Effector CD4-positive, alpha-beta T cell (primary cell): ENCODE measurements around the gene KLHL29.

Experiments used
- DNase-seq: peaks from one replicate; pipeline ENCODE4 v3.0.0-alpha.2; 2020

KLHL29 gene

GRCh38 chr2:23559561-23560239 lies 174.7 kb downstream of the KLHL29 start:
- DNase-seq = no peak

DNA sequence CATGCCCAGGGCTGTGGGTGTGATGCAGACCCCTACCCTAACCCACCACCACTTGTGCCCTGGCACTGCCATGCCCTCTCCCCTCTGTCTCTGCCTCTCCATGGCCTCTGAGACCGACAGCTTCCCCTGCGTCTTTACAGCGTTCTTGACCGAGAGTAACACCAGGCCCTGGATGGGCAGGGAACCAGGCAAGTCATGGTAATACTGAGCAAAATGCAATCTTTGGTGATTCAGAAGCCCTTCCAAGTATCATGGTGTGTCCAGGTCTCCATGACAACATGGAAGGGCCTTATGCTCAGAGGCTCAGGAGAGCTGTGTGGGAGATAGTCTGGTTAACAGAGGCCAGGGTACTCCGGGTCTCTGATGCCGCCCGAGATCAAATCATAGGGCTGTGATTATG lies 176.1 kb downstream of the KLHL29 start:
- DNase-seq = no peak

DNA sequence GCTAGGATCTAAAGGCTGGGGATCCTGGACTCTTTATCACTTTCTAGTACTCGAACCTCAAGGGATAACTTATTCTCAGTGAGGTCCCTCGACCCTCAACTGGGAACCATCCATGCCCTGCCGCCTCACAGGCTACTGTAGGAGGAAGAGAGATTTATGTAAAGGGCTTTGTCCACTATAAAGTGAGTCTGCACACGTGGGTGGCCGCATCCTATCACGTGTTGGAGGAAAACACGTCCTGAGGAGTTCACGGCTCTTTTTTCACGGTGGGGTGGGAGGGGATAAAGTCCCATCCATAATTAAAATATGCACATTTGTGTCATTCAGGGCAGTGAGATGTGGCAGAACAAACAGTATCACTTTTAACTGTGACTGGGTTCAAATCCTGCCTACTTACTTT lies 176.6 kb downstream of the KLHL29 start:
- no peak for DNase-seq

DNA sequence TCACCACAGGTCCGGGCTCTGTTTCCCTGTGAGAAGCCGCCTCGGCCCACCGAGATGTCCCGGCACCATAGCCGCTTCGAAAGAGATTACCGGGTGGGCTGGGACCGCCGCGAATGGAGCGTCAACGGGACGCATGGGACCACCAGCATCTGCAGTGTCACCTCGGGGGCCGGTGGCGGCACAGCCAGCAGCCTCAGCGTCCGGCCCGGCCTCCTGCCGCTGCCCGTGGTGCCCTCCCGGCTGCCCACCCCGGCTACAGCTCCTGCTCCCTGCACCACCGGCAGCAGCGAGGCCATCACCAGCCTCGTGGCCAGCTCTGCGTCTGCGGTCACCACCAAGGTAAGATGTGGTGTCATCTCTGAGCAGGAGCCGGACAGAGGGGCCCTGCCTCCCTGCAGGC lies 177.2 kb downstream of the KLHL29 start:
- DNase-seq = no peak

- no peak for DNase-seq
Measured at GRCh38 chr2:23563151-23563550, 178.2 kb downstream of the KLHL29 start.

GRCh38 chr2:23563673-23564614 lies 179.0 kb downstream of the KLHL29 start:
- DNase-seq = no peak

GRCh38 chr2:23564615-23564960 lies 179.6 kb downstream of the KLHL29 start:
- DNase-seq = no peak

DNA sequence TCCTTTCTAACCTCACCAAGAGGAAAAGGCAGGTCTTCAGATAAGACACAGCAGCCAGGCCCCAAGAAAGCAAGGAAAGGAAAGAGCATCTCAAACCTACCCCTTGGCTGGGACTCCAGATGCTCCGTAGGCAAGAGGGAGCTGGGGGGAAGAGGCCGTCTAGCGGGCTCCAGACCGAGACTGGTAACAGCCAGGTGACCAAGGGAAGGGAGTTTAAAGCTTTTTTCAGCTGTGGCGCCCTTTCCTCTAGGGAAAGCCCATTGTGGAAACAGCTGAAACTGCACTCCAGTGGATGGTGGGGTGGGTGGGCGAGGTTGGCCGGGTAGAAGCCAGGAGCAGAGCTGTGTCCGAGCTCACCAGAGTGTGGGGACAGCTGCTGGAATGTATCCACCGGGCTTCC lies 180.4 kb downstream of the KLHL29 start:
- DNase-seq = no peak

DNA sequence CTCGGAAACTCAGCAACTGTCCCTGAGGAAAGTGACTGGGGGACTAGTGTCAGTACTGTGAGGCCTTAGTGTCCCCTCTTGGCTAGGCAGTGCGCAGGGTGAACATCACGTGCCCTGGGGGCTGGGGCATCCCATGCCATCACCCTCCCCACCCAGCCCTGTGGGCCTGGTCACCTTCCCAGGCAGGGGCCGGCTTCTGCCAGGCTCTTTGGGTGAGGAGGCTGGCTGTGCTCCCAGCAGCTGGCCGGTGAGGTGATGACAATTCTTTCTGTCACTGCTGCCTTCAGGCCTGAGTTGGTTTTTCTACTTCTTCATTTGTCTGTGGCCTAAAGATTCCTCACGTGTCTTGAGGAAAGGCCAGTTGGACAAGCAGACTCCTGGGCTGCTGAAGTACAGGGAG lies 180.8 kb downstream of the KLHL29 start:
- no peak for DNase-seq

DNA sequence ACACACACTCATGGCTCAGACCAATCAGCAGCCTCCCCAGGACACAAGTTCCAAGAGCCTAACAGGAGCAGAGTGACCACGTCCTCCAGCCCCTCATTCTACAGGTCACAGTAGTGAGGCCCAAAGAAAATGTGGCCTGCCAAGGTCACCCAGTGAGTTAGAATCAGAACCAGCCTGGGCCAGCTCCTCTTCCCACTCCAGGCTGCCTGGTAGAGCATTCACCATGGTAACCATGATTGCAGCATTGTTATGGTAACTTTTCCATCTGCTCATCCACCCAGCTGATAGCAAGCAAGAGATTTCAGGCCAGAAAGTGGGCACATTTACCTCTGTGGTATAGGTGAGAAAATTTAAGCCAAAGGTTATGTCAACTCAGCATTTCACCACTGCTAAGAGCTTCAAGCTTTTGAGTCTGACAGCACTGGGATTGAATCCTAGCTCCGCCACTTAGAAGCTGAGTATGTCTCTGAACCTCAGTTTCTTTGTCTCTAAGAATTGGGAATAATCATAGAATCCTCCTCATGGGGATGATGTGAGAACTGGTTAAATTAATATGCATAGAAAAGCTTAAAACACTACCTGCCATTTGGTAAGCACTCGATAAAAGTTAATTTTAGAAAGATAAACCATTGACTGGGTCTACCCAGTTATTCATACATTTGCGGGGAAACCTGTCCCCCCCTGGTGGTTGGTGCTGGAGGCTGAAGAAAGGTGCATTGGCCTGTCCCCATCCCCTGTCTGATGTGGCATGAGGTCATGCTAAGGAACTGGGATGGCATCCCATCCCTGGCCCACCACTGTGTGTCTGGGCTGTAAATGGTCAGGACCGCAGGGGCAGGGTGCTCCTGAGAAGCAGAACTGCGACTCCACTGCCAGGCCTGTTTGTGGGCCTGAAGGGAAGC lies 181.5 kb downstream of the KLHL29 start:
- DNase-seq = no peak

DNA sequence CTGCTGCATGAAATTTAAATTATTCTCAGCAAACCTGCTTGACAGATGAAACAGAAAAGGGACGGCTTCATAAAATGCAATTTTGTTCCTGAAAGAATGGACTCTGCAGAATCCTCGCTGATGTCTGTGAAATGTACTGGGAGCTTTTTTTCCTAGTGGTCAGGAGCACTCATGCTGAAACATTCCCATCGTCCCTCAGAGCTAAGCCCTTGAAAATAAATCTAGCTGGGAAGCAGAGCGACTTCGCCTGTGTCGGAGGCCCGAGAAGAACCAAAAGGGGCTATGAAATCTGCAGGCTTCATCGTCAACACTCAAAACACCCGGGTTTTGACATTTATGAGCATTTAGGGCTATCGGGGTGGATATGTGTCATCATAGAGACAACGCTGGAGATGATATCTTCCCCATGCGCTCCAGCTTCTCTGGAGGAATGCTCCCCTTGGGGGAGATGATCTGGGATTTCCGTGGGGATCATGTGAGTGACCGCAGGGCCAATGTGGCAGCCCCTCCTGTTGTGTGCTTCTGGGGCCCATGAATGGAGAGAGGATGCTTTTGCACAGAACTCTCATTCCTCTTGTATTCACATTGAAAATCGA lies 182.3 kb downstream of the KLHL29 start:
- DNase-seq = no peak

- DNase-seq = no peak
Measured at GRCh38 chr2:23568211-23568610, 183.2 kb downstream of the KLHL29 start.

DNA sequence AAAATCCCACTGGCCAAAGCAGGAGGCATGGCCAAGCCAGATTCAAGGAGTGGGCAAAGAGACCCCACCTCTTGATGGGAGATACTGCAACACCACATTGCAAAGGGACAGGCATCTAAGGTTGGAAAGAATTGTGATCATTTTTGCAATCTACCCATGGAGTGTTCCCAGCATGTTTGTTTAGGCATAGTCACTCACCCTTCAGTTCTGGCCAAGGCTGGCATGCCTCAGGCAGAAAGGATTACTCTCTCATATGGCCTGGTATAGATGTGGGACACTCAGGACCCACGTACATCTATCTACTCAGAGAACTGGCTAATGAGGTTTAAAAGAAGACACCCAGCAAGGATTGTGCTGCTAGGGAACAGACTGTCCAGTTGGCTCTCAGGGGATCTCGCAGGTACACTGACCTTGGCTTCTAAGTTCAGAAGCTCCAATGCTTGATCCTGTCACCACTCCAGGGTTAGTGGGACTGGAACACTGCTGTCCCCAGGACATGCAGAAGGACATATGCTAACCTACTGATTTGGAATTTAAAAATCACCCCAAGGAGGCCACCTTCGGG lies 183.7 kb downstream of the KLHL29 start:
- DNase-seq = no peak

DNA sequence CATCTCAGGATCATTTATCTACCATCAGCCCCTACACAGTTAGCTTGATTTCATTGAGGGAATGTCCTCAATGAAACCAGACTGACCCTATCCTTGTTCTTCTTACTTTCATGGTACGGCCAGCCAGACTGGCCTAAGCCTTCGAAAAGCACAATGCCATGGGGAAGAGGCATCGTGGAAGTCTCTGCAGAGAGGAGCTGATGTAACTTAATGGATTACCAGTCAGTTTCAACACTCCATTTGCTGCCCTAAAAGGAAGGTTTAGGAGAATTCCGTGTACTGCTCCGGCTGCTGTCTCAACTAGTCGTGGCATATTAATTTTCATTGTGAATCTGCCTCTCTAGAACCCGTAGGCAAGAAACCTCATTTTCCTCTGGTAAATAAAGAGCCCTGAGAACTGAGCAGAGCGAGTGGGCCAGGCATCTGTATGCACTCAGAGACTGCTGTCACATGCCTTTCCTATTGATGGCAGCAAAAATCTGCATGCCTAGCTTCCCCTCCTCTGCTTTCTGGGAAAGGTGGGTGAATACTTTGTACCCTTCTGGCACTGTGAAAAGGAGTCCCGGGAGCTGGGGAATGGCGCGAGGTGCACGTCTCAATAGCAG lies 184.9 kb downstream of the KLHL29 start:
- no peak for DNase-seq

DNA sequence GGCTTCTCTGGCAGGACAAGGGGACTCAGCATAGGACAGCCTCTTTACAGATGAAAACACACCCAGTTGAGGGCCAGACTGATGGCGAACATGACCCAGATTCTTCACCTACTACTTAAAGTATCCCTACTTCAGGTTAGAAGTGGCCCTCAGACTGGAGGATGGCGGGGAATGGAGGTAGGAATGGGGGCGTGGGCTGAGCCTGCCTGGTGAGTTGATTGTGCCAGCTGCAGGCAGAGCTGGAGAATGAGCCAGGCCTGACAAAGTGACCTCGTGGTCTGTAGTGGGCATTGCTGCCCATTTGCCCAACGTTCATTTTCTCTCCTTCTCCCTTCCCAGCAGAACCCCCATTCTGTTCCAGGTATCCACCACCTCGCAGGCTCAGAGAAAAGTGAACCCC lies 186.1 kb downstream of the KLHL29 start:
- DNase-seq = no peak

DNA sequence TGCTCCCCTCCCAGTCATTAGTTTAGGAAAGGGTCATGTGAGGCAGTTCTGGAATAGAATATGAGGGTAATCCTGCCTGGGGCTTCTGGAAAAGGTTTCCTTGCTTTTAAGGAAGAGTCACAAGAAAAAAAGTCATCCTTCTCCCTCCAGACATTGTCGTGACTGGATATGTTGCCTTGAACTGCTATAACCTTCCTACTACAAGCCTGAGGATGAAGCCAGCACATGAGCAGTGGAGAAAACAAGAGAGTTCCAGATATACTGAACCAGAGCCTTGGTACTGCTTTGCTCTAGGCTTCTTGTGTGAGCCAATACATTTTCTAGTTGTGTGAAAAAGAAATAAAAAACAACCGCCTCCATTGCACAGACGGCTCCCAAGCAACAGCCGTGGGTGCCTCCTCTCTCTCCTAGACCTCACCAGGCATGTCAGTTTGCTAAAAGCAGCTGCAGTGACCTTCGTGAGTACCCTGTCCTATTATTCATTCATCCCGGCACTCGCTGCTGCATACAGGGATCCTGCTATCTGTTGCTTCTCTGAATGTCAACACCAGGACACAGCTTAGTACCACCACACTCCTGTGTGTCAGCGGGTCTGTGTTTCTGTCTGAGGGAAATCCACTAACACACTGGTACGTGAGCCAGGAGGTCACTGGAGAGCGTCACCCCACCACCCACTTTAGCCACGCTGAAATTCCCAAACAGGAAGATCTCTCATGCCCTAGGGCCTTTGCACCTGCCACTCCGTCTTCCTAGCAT lies 186.7 kb downstream of the KLHL29 start:
- DNase-seq = no peak

- DNase-seq = no peak
Measured at GRCh38 chr2:23574919-23575654, 190.1 kb downstream of the KLHL29 start.

DNA sequence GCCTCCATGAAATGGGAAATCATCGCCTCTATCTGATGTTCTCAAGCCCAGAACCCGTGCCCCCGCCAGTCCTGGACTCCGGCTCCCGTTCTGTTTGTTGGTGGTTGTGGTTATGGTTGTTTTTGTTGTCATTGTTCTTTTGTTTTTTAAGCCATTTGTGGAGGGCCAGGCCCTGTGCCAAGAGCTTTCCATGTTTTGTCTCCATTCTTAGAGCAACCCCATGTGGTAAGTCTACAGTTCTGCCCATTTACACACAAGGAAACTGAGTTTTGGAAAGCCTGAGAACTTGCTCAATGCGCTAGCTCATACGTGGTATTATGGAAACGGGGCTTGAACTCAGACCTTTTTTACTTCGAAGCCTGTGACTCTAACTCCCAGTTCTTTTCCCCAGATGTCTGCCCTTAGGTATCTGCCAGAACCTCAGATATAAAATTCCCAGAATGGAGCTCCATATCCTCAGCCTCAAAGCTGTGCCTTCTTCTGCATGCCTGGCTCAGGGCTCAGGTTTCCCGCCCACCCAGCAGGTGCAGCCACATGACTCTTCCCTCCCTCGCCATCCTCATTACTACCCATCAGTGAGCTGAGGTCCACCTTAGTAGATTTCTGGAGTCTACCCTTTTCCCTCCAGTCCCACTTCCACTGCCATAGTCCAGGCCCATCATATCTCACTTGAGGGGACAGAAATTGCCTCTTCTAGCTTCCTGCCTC lies 194.1 kb downstream of the KLHL29 start:
- DNase-seq = no peak

GRCh38 chr2:23579674-23580073 lies 194.7 kb downstream of the KLHL29 start:
- DNase-seq = no peak

GRCh38 chr2:23583467-23583866 lies 198.5 kb downstream of the KLHL29 start:
- DNase-seq = no peak
